Measurements from ENCODE around the gene FBRS.

- TF ChIP-seq EZH2 (IDR thresholded peaks at IDR 0.05; ENCODE audit: borderline replicate concordance), result no peak
- TF ChIP-seq, protein P1, sequence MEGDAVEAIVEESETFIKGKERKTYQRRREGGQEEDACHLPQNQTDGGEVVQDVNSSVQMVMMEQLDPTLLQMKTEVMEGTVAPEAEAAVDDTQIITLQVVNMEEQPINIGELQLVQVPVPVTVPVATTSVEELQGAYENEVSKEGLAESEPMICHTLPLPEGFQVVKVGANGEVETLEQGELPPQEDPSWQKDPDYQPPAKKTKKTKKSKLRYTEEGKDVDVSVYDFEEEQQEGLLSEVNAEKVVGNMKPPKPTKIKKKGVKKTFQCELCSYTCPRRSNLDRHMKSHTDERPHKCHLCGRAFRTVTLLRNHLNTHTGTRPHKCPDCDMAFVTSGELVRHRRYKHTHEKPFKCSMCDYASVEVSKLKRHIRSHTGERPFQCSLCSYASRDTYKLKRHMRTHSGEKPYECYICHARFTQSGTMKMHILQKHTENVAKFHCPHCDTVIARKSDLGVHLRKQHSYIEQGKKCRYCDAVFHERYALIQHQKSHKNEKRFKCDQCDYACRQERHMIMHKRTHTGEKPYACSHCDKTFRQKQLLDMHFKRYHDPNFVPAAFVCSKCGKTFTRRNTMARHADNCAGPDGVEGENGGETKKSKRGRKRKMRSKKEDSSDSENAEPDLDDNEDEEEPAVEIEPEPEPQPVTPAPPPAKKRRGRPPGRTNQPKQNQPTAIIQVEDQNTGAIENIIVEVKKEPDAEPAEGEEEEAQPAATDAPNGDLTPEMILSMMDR (IDR thresholded peaks at IDR 0.05; ENCODE audit: poor library complexity), result no peak
These were observed 34.3 kb downstream of the FBRS start for GRCh38 chr16:30692396-30693064.
